Transverse colon (tissue), 4 donors: Measurements from ENCODE around the gene HSD3B1.

Experiments used
- EP300 ChIP-seq: sonication (generic); formaldehyde crosslinking; IDR thresholded peaks from one replicate; pipeline ENCODE4 v1.6.1; 2017; ENCODE audit warnings: antibody characterized with exemption, low read depth
- POLR2A ChIP-seq: fragments of 450-650 bp; IDR thresholded peaks from one replicate; pipeline ENCODE4 v1.6.1; 2016; ENCODE audit warnings: antibody characterized with exemption, mild to moderate bottlenecking, moderate library complexity
- POLR2AphosphoS5 ChIP-seq, 3 donors: sonication (generic); formaldehyde crosslinking; IDR thresholded peaks; one replicate each; pipeline ENCODE4 v1.6.1; 2016; ENCODE audit warnings: antibody characterized with exemption in 3 of 3
- TF ChIP-seq, protein P1 (sequence below), 5 experiments: fragments of 200-600 bp in 3 of 5; fragments of 450-650 bp in 2 of 5; sonication (generic) in 3 of 5; IDR thresholded peaks; 1 replicate in 2 of 5; 2 replicates in 3 of 5; pipeline ENCODE4 v1.5.1; 2016 to 2017; ENCODE audit warnings: antibody characterized with exemption in 5 of 5, inconsistent platforms in 3 of 5, mild to moderate bottlenecking in 2 of 5, moderate library complexity in 1 of 5

- TF ChIP-seq POLR2AphosphoS5 (IDR thresholded peaks at IDR 0.05) (no peak), POLR2A (no peak), EP300 (no peak)
- TF ChIP-seq, protein P1, sequence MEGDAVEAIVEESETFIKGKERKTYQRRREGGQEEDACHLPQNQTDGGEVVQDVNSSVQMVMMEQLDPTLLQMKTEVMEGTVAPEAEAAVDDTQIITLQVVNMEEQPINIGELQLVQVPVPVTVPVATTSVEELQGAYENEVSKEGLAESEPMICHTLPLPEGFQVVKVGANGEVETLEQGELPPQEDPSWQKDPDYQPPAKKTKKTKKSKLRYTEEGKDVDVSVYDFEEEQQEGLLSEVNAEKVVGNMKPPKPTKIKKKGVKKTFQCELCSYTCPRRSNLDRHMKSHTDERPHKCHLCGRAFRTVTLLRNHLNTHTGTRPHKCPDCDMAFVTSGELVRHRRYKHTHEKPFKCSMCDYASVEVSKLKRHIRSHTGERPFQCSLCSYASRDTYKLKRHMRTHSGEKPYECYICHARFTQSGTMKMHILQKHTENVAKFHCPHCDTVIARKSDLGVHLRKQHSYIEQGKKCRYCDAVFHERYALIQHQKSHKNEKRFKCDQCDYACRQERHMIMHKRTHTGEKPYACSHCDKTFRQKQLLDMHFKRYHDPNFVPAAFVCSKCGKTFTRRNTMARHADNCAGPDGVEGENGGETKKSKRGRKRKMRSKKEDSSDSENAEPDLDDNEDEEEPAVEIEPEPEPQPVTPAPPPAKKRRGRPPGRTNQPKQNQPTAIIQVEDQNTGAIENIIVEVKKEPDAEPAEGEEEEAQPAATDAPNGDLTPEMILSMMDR (IDR thresholded peaks at IDR 0.05), result no peak
Observed at GRCh38 chr1:119467219-119467618, 39.8 kb upstream of the HSD3B1 start.
